Stimulated activated naive B cell treated with anti-CD40 and anti-IgM and Interleukin-4, amounts not matched to agents 10 μg/mL and 1 μg/mL and 100 μg/mL, for 72 hours (primary cell): Measurements from ENCODE around the gene LRRC43.
"Not testable (repeated sequence)": the region's sequence is repeated elsewhere in the genome, so short reads cannot be mapped to it uniquely, and the experiment has no call there.

Source experiments
- ATAC-seq, 2 donors: fragments of 150-1000 bp; cut with Tn5 transposase; replicated peaks; 2 replicates each; pipeline ENCODE4 v1.10.0; 2021; ENCODE audit warnings: moderate library complexity in 1 of 2
- DNase-seq: peaks from one replicate; pipeline ENCODE4 v3.0.0; 2021
- H3K27ac Mint-ChIP-seq: one replicate; pipeline ENCODE4 v1.8.0; 2022; ENCODE audit warnings: mild to moderate bottlenecking, mixed read lengths
- H3K27me3 Mint-ChIP-seq, 2 donors: one replicate each; pipeline ENCODE4 v1.8.0; 2022; ENCODE audit warnings: mixed read lengths in 2 of 2
- H3K36me3 Mint-ChIP-seq, 2 donors: one replicate each; pipeline ENCODE4 v1.8.0; 2022; ENCODE audit warnings: mixed read lengths in 2 of 2, mild to moderate bottlenecking in 1 of 2
- H3K4me1 Mint-ChIP-seq, 2 donors: one replicate each; pipeline ENCODE4 v1.8.0; 2022; ENCODE audit warnings: mixed read lengths in 2 of 2, mild to moderate bottlenecking in 1 of 2
- H3K4me3 Mint-ChIP-seq, 2 donors: one replicate each; pipeline ENCODE4 v1.8.0; 2022; ENCODE audit warnings: mild to moderate bottlenecking in 2 of 2, mixed read lengths in 2 of 2, moderate library complexity in 1 of 2
- H3K9me3 Mint-ChIP-seq, 2 donors: one replicate each; pipeline ENCODE4 v1.8.0; 2022; ENCODE audit warnings: mixed read lengths in 2 of 2, mild to moderate bottlenecking in 1 of 2

Gene LRRC43

GRCh38 chr12:122168492-122168891 lies 14.4 kb upstream of the LRRC43 start:
- no peak overlapping the region for H3K27ac Mint-ChIP-seq
- ATAC-seq, result no peak

DNA sequence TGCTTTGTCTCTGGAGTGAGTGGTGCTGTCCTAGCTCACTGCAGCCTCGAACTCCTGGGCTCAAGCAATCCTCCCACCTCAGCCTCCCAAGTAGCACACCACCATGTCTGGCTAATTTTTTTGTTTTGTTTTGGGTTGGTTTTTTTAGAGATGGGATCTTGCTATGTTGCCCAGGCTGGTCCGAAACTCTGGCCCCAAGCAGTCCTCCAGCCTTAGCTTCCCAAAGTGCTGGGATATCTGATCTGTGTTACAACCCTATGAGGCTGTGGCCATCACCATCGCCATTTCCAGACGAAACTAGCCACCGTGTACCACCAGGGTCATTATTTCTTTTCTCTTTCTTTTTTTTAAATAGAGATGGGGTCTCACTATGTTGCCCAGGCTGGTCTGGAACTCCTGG lies 11.5 kb upstream of the LRRC43 start:
- no peak for DNase-seq
- Mint-ChIP-seq H3K36me3 (no peaks in the 10 kb centered on the region), H3K27me3 (peaks cover 0 to 11% of the 10 kb centered on the region in 2 donors), H3K4me1 (no peaks in the 10 kb centered on the region), H3K27ac (no peak overlapping the region), H3K4me3 (no peak overlapping the region), H3K9me3 (no peaks in the 10 kb centered on the region)
- ATAC-seq, result no peak

More at GRCh38 chr12:122168492-122168891, 14.4 kb upstream of the LRRC43 start:
- Mint-ChIP-seq H3K36me3 (no peaks in the 10 kb centered on the region), H3K27me3 (peaks cover 0 to under 1% of the 10 kb centered on the region in 2 donors), H3K9me3 (no peaks in the 10 kb centered on the region), H3K4me1 (no peaks in the 10 kb centered on the region), H3K4me3 (no peak overlapping the region)
- DNase-seq, result no peak

DNA sequence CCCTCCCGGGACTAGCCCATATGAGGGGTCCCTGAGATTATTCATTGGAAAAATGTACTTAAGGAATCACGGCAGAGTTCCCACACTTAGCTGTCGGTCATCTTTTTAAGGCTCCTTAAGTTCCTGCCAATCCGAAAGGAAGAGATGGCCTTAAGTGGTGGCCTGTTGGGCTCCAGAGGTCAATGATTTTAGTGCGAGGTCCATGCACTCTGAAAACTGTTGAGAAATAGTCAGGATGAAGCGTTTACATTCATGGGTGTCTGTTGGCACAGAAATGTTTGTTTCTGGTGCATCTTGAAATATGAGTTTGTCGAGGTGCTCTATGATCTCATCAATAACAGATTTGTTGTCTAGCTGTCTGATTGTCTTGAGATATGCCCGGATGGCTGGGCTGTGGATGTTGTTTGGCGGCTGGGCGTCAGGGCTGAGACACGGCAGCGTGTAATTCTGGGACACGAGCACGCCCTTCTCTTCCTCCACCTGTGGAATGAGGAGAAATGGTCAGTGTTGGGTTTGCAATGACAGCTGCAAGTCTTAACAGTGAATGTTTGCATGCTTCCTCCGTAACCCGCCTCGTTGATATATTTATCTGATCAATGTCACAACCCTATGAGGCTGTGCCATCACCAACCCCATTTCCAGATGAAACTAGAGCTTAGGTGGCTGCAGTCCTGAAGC lies 10.5 kb upstream of the LRRC43 start:
- Mint-ChIP-seq H3K36me3 (no peaks in the 10 kb centered on the region), H3K9me3 (no peaks in the 10 kb centered on the region), H3K27ac (no peak overlapping the region), H3K4me3 (no peak overlapping the region), H3K27me3 (peaks cover 0 to 15% of the 10 kb centered on the region in 2 donors), H3K4me1 (no peaks in the 10 kb centered on the region)
- ATAC-seq (no peak), DNase-seq (no peak)

GRCh38 chr12:122174155-122174845 lies 8.6 kb upstream of the LRRC43 start, which contains the start of gene IL31:
Gene IL31, minus strand, starts transcription at chr12:122174221. Its CDS starts 49 bp downstream, at chr12:122174172.
- Mint-ChIP-seq H3K4me1 (no peaks in the 10 kb centered on the region), H3K36me3 (no peaks in the 10 kb centered on the region), H3K27me3 (peaks cover 1 to 15% of the 10 kb centered on the region in 2 donors), H3K27ac (no peak within 1 kb of the TSS), H3K4me3 (no peak within 1 kb of the TSS), H3K9me3 (no peaks in the 10 kb centered on the region)
- peak; percentile 31 to 69 for ATAC-seq
- no peak for DNase-seq

- not testable (repeated sequence) for H3K9me3 Mint-ChIP-seq, DNase-seq, H3K27ac Mint-ChIP-seq, H3K4me1 Mint-ChIP-seq, H3K4me3 Mint-ChIP-seq, H3K36me3 Mint-ChIP-seq, ATAC-seq
- peaks cover 3 to 15% of the 10 kb centered on the region in 2 donors for H3K27me3 Mint-ChIP-seq
Measured at GRCh38 chr12:122176473-122176872, 6.5 kb upstream of the LRRC43 start.

DNA sequence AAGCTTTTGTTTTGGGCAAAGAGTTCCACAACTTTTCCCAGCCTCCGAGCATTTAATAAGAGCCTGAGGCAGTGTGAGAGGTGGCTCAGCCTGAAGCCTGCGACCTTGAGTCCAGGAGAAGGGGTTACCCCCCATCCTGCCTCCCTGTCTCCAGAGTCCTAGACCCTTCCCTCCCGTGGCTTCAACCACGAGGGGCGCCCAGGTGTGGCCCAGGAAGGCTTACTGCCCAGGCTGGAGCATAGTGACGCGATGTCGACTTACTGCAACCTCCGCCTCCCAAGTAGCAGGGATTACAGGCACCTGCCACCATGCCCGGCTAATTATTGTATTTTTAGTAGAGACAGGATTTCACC lies 641 bp downstream of the LRRC43 start:
- ATAC-seq (no peak), DNase-seq (no peak)
- no peaks in the 10 kb centered on the region for H3K9me3 Mint-ChIP-seq
- H3K4me1 Mint-ChIP-seq, result peaks cover 14 to 31% of the 10 kb centered on the region in 2 donors
- H3K36me3 Mint-ChIP-seq, result no peaks in the 10 kb centered on the region
- peak overlapping the region; percentile 62 to 83 for H3K4me3 Mint-ChIP-seq
- peak overlapping the region; percentile 31 for H3K27ac Mint-ChIP-seq
- H3K27me3 Mint-ChIP-seq, result peaks cover 0 to 6% of the 10 kb centered on the region in 2 donors

DNA sequence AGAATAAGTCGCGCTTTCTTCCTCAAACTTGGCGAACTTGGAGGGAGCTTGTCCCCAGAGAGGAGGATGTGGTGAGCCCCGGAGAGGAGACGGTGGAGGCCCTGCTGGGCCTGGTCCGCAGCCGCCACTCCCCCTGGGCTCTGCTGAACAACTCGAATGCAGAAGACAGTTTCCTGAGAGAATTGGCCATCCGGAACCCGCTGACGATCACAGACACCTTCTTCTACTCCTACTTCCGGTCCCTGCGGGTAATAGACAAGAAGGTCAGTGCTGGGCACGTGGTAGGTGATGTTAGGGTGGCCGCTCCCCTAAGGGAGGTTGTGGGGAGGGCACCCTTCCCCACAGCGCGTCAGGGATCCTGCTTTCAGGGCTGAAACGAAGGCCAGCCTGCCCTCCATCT lies 1.6 kb downstream of the LRRC43 start:
- Mint-ChIP-seq H3K4me3 (peak overlapping the region; percentile 70 to 72), H3K27ac (peak overlapping the region; percentile 88), H3K27me3 (peaks cover 0 to 3% of the 10 kb centered on the region in 2 donors), H3K4me1 (peaks cover 14 to 31% of the 10 kb centered on the region in 2 donors), H3K9me3 (no peaks in the 10 kb centered on the region), H3K36me3 (no peaks in the 10 kb centered on the region)
- DNase-seq (peak; percentile 51), ATAC-seq (peak; percentile 84 to 85)

GRCh38 chr12:122185079-122185478 lies 2.2 kb downstream of the LRRC43 start:
- no peak for DNase-seq
- Mint-ChIP-seq H3K4me3 (no peak overlapping the region), H3K4me1 (peaks cover 14 to 31% of the 10 kb centered on the region in 2 donors), H3K9me3 (no peaks in the 10 kb centered on the region), H3K36me3 (no peaks in the 10 kb centered on the region), H3K27me3 (peaks cover 0 to 3% of the 10 kb centered on the region in 2 donors), H3K27ac (peak overlapping the region; percentile 88)
- no peak for ATAC-seq

DNA sequence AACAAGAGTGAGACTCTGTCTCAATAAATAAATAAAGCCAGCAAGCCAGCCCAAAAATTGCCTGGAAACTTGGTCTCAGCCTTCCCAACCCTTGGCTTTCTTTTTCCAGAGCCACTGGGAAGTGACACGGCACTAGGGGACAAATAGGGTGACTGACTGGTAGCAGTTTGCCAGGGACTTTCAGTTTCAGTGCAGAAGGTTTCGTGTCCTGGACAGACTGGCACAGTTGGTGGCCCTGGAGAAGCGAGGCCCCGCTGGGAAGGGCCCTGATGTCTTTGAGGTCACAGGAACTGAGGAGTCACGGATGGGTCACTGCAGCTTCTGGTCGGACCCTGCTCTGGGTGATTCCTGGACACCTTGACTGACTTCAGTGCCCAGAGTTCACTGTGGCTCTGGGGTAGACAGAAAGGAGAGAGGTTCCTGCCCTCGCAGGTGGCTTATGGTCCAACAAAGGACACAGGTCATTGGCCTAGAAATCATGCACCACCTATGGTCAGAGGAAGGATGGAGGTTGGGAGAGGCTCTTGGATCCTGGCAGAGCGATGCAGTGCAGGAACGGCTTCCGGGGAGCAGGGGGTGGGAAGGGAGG lies 2.7 kb downstream of the LRRC43 start:
- no peak overlapping the region for H3K4me3 Mint-ChIP-seq
- ATAC-seq, result no peak
- H3K36me3 Mint-ChIP-seq, result no peaks in the 10 kb centered on the region
- H3K27me3 Mint-ChIP-seq, result peaks cover 0 to 3% of the 10 kb centered on the region in 2 donors
- no peak for DNase-seq
- no peaks in the 10 kb centered on the region for H3K9me3 Mint-ChIP-seq
- peak overlapping the region; percentile 53 for H3K27ac Mint-ChIP-seq
- peaks cover 14 to 31% of the 10 kb centered on the region in 2 donors for H3K4me1 Mint-ChIP-seq

DNA sequence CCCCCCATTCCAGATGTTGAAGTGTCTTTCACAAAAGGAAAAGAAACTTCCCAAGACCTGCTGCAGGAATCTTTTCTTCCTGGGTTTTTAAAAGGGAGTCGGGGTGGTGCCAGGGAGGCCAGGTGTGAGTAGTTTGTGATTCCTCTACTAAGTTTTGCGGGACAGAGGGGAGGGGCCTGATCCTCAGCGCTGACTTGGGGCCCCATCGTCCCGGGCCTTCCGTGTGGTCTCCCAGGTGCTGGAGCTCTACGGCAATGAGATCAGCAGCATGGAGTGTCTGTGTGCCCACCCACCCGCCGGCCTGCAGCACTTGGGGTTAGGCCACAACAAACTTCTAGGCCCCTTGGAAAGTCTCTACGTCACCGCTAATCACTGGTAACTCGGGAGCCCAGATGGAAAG lies 4.5 kb downstream of the LRRC43 start:
- H3K4me3 Mint-ChIP-seq, result no peak overlapping the region
- ATAC-seq (no peak), DNase-seq (no peak)
- no peaks in the 10 kb centered on the region for H3K9me3 Mint-ChIP-seq
- peaks cover 14 to 25% of the 10 kb centered on the region in 2 donors for H3K4me1 Mint-ChIP-seq
- no peaks in the 10 kb centered on the region for H3K36me3 Mint-ChIP-seq
- no peak overlapping the region for H3K27ac Mint-ChIP-seq
- H3K27me3 Mint-ChIP-seq, result peaks cover 3 to 6% of the 10 kb centered on the region in 2 donors

DNA sequence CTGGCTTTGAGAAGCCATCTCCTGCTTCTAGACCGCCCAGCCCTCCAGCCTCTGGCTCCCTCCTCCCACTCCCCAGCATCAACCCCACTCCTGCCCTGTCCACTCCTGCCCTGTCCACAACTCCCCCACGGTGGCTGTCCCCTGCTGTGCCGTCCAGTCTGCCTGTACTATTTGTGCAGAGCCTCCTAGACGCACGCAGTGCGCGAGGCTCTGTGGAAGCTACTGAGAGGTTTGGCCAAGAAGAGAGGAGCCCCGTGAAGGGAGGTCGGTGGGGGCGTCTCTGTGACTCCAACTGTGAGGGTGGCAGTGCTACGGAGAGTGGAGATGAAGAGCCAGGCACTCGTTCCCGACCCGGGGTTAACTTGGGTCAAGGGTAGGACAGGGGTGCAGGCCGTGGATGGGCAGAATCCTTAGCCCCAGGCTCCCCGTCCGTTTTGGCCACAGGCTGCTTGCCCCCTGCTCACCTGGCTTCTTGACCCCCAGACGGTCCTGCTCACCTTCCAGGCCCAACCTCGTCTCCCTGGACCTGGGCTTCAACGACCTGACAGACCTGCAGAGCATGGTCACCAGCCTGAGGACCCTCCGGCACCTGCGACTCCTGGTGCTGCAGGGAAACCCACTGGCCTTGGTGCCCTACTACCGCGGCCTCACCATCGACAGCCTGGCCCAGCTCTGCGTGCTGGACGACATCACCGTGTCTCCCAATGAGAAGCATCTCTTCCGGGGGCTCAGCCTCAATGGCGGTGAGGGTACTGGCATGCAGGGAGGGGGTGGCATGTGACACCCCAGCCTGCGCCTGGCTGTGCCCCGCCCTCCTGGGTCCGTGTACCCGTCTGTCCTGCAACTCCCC lies 6.9 kb downstream of the LRRC43 start:
- Mint-ChIP-seq H3K9me3 (peaks cover 0 to 2% of the 10 kb centered on the region in 2 donors), H3K27ac (no peak overlapping the region), H3K27me3 (peaks cover 0 to 11% of the 10 kb centered on the region in 2 donors), H3K36me3 (no peaks in the 10 kb centered on the region), H3K4me1 (peaks cover 2 to 4% of the 10 kb centered on the region in 2 donors), H3K4me3 (no peak overlapping the region)
- no peak for DNase-seq
- no peak for ATAC-seq

DNA sequence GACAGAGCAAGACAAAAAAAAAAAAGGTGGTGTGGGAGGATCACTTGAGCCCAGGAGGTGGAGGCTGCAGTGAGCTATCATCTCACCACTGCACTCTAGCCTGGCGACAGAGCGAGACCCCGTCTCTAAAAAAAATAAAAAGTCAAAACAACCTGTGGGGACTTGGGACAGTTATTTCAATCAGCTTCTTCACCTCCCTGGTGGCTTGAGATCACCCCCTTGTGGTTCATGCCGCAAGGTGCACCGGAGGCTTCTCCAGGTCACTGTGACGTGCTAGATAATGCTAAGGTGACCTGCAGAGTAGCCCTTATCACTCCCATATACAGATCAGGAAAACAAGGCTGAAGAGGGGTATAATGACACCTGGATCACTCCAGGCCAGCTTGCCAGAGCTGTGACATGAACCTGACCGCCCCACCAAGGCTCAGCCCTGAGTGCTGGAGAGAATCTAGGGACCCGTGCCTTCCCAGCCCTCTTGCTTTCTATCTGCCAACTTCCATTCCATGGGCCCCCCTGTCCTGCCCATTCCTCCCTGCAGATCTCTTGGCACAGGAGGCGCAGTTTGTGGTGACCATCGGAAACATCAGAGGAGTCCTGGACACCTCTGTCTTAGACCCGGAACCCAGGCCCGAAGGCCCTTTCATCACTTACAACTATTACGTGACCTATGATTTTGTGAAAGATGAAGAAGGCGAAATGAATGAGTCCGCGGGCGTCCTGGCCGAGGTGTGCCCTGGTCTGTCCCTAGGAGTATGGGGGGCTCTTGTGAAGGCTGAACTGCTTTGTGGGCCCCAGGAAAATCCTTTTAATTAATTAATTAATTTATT lies 8.1 kb downstream of the LRRC43 start:
- no peak overlapping the region for H3K4me3 Mint-ChIP-seq
- peaks cover 0 to 11% of the 10 kb centered on the region in 2 donors for H3K27me3 Mint-ChIP-seq
- H3K4me1 Mint-ChIP-seq, result no peaks in the 10 kb centered on the region
- H3K36me3 Mint-ChIP-seq, result peaks cover 0 to 5% of the 10 kb centered on the region in 2 donors
- DNase-seq (peak; percentile 61), ATAC-seq (peak; percentile 93 to 97)
- H3K27ac Mint-ChIP-seq, result no peak overlapping the region
- H3K9me3 Mint-ChIP-seq, result peaks cover 0 to 5% of the 10 kb centered on the region in 2 donors

DNA sequence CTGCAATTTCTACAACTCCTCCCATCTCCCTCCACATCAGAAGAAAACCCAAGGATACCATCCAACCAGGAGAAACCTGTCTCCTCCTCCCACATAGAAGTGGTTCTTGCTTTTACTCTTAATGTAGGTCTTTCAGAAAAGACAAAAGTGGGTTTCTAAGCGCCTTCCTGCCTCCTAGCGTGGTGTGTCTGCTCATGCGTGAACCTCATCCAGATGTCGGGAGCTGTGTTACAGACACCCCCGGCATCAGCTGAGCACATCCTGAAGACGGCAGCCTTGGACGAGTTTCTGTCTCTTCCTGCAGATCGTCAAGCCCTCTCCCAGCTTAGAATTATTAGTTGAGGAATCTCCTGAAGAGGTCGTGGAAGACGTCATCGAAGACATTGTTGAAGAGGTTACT lies 9.5 kb downstream of the LRRC43 start:
- Mint-ChIP-seq H3K27me3 (peaks cover 0 to 11% of the 10 kb centered on the region in 2 donors), H3K9me3 (peaks cover 0 to 5% of the 10 kb centered on the region in 2 donors), H3K36me3 (peaks cover 0 to 5% of the 10 kb centered on the region in 2 donors), H3K4me1 (peaks cover 1 to 4% of the 10 kb centered on the region in 2 donors), H3K27ac (no peak overlapping the region), H3K4me3 (no peak overlapping the region)
- DNase-seq, result no peak
- ATAC-seq, result no peak
